Lower leg skin (tissue), 4 donors: Measurements from ENCODE around the gene EML1. TPM values are rescaled to one million over a fixed set of nuclear protein-coding genes. Genes with fewer than 3 reads are reported as not detected.
A peak's percentile ranks its signal among the peaks of the same experiment; 100 is the strongest.

Experiments
- DNase-seq, 2 donors: peaks; one replicate each; pipeline ENCODE4 v3.0.0-alpha.2; 2019; ENCODE audit warnings: low spot score in 2 of 2
- H3K4me3 ChIP-seq: fragments of 200-600 bp; sonication (generic); 2 replicates; pipeline ENCODE4 v1.5.1; 2017; ENCODE audit warnings: mild to moderate bottlenecking, low read depth; ENCODE audit not compliant: poor library complexity, severe bottlenecking
- POLR2A ChIP-seq, 2 donors: fragments of 450-650 bp; IDR thresholded peaks; one replicate each; pipeline ENCODE4 v1.6.1; 2016 to 2017; ENCODE audit warnings: antibody characterized with exemption in 2 of 2, mild to moderate bottlenecking in 1 of 2, moderate library complexity in 1 of 2
- WGBS, 2 donors: methylation state at CpG; one replicate each; pipeline ENCODE4 v1.1.5; 2018; 5-methylcytosine and 5-hydroxymethylcytosine counted together
- intact Hi-C: fragments of 100-400 bp; cut with DNase I; formaldehyde crosslinking; loops from one replicate; pipeline ENCODE4 v1.15.0; 2023; ENCODE audit warnings: low total_unique reads
- total RNA-seq, 4 donors: library from RNA; depleted of rRNA; stranded (reverse); fragments of >200 nt; gene quantifications; one replicate each; pipeline ENCODE4 v1.1.0, GENCODE V29; 2016
- TF ChIP-seq, protein P1 (sequence below), 3 donors: fragments of 450-650 bp; IDR thresholded peaks; one replicate each; pipeline ENCODE4 v1.5.1; 2016; ENCODE audit warnings: antibody characterized with exemption in 3 of 3, mild to moderate bottlenecking in 3 of 3, moderate library complexity in 2 of 3

Gene EML1
- total RNA-seq, 4 donors from 2014 or later: 10.7 to 24.7 (median 21.3) TPM

DNA sequence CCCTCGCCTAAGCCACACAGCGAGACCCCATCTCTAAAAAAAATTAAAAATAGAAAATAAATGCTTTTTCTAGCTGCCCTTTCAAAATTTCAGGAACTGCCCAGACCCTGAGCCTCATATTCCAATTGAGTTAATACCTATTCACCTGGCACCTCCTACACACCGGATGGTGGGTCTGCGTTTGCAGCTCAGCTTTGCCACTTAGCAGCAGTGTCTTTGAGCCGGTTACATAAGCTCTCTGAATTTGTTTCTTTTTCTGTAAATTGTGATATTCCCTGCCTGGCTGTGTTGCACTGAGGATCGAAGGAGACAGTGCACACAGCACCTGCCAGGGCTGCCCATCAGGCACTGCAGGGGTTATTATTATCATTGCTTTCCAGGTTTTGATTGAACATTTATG, 125.6 kb downstream of the EML1 start:
- no peak for DNase-seq
- intact Hi-C loops: no loop called here
- no peak for TF ChIP-seq POLR2A (IDR thresholded peaks at IDR 0.05)
- TF ChIP-seq, protein P1, sequence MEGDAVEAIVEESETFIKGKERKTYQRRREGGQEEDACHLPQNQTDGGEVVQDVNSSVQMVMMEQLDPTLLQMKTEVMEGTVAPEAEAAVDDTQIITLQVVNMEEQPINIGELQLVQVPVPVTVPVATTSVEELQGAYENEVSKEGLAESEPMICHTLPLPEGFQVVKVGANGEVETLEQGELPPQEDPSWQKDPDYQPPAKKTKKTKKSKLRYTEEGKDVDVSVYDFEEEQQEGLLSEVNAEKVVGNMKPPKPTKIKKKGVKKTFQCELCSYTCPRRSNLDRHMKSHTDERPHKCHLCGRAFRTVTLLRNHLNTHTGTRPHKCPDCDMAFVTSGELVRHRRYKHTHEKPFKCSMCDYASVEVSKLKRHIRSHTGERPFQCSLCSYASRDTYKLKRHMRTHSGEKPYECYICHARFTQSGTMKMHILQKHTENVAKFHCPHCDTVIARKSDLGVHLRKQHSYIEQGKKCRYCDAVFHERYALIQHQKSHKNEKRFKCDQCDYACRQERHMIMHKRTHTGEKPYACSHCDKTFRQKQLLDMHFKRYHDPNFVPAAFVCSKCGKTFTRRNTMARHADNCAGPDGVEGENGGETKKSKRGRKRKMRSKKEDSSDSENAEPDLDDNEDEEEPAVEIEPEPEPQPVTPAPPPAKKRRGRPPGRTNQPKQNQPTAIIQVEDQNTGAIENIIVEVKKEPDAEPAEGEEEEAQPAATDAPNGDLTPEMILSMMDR (IDR thresholded peaks at IDR 0.05): no peak
- H3K4me3 ChIP-seq: no peak overlapping the region
- WGBS, 2 donors: 89 to 97% methylated on average over 6 of the region's 6 CpGs

DNA sequence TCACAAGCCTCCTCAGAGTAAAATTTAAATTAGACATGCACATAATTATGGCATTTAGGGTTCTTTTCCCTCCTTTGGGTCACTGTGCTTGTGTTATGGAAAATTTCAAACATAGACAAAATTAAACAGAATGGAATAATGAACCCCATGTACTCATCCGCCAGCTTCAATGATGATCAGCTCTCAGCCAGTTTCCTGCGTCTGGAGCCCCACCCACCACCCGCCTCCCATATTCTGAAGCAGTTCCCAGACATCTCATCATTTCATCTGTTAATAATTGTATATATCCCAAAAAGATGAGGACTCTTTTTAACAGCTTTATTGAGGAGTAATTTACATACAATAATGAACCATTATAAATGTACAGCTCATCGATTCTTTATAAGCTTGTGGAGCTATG, 128.2 kb downstream of the EML1 start:
- peak in 1 of 2 donors; percentile 45 for DNase-seq

DNA sequence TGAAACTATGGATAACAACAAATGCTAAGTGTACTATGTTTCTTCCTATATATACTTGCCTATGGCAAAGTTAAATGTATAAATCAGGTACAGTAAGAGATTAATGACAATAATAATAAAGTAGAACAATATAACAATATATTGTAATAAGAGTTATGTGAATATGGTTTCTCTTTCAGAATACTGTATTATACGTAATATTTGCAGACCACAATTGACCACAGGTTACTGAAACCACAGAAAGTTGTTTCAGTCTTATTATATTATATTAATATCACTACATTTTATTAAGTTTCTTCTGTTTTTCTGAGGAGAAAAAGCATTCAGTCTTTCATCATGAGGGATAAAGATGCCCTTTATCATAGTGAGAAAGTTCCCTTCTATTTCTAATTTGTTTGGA, 131.2 kb downstream of the EML1 start:
- WGBS, 2 donors: 88 to 90% methylated on average over 1 of the region's 1 CpG
- no peak for TF ChIP-seq POLR2A (IDR thresholded peaks at IDR 0.05)
- TF ChIP-seq, protein P1 (IDR thresholded peaks at IDR 0.05): no peak
- H3K4me3 ChIP-seq: no peak overlapping the region

More for the DNA sequence above, 128.2 kb downstream of the EML1 start:
- no peak for TF ChIP-seq POLR2A (IDR thresholded peaks at IDR 0.05)
- TF ChIP-seq, protein P1 (IDR thresholded peaks at IDR 0.05): no peak
- intact Hi-C loops: no loop called here
- WGBS, 2 donors: 65 to 66% methylated on average over 4 of the region's 4 CpGs
- no peak overlapping the region for H3K4me3 ChIP-seq

DNA sequence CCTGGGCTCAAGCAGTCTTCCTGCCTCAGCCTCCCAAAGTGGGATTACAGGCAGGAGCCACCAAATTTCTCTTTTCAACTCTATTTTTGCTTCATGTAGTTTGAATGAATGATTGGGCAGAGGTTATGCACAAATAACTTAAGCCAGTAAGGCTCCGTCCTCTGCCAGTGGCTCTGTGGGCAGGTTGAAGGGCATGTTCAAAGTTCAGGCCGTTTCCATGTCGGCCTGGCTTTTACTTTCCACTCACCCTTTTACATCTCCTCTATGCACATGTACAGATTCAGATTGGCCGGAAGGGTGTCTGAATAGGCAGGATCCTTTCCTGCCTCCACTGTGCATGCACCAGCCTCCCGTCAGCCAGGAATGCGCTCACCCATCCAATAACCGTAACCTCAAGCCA, 132.3 kb downstream of the EML1 start:
- TF ChIP-seq POLR2A (IDR thresholded peaks at IDR 0.05): no peak
- TF ChIP-seq, protein P1 (IDR thresholded peaks at IDR 0.05): no peak
- intact Hi-C loops: no loop called here
- WGBS, 2 donors: 93 to 96% methylated on average over 7 of the region's 7 CpGs
- no peak overlapping the region for H3K4me3 ChIP-seq
- DNase-seq: peak in 1 of 2 donors; percentile 43

More for the DNA sequence above, 131.2 kb downstream of the EML1 start:
- intact Hi-C loops: no loop called here
- DNase-seq: no peak

DNA sequence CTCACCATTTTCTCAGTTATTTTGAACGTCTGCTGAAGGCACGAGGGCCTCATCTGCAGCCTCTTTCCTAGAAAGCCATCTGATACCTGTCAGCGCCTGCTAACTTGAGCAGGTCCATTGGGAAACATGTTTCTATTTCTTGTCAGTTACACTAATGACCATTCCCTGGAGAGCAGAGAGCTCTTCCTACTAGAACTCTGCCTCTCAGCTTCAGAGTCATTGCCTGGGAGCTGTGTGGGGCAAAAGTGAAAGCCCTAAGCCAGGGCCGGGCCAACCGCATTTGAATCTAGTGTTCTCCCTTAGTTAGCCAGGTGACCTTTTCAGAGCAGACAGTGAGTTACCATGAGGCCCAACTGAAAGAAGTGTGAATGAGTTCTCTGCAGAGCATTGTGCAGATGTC, 135.8 kb downstream of the EML1 start:
- DNase-seq: no peak
- intact Hi-C loops: no loop called here
- WGBS, 2 donors: 91 to 93% methylated on average over 5 of the region's 5 CpGs
- TF ChIP-seq POLR2A (IDR thresholded peaks at IDR 0.05): no peak
- TF ChIP-seq, protein P1 (IDR thresholded peaks at IDR 0.05): no peak
- H3K4me3 ChIP-seq: no peak overlapping the region

DNA sequence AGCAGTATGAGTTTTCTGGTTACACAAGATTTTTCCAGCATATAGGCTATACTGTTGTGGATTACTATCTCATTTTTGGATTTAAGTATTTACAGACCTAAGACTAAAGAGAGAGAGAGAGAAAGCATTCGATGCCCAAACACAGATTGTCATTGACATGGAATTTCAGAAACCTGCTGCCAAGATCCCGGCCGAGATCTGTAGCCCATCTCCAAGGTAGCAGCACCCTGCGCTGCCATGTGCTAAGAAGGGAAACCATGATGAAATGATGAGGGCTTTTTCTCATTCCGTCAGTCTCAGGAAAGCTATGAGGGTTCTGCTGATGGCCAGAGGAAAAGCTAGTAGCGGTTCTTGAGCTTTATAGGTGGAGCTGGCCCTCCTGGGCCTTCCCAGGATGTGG, 136.4 kb downstream of the EML1 start:
- no peak for TF ChIP-seq POLR2A (IDR thresholded peaks at IDR 0.05)
- TF ChIP-seq, protein P1 (IDR thresholded peaks at IDR 0.05): no peak
- no peak for DNase-seq
- WGBS, 2 donors: 84 to 85% methylated on average over 6 of the region's 6 CpGs
- intact Hi-C loops: no loop called here
- no peak overlapping the region for H3K4me3 ChIP-seq
